Measurements from ENCODE around the gene DACT1.

DACT1 gene

GRCh38 chr14:58639842-58640484 lies 2.2 kb downstream of the DACT1 start:
- TF ChIP-seq, protein P1, sequence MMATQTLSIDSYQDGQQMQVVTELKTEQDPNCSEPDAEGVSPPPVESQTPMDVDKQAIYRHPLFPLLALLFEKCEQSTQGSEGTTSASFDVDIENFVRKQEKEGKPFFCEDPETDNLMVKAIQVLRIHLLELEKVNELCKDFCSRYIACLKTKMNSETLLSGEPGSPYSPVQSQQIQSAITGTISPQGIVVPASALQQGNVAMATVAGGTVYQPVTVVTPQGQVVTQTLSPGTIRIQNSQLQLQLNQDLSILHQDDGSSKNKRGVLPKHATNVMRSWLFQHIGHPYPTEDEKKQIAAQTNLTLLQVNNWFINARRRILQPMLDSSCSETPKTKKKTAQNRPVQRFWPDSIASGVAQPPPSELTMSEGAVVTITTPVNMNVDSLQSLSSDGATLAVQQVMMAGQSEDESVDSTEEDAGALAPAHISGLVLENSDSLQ (IDR thresholded peaks at IDR 0.05), result peak; percentile 32; the same call in 1 of the 2 replicates
- no peak for TF ChIP-seq HDGF (IDR thresholded peaks at IDR 0.05; ENCODE audit: borderline replicate concordance)
- peak; percentile 68 for DNase-seq (ENCODE audit: extremely low spot score)
- ChIA-PET POLR2A (no interaction called here), CTCF (interaction anchor here (0.6 to 2.4 kb wide), 9 partner anchors 32 to 484 kb away, joined by 3 to 13 read pairs (median 3); no protein-coding TSS in a partner anchor)

GRCh38 chr14:58640959-58641358 lies 3.2 kb downstream of the DACT1 start:
- ChIA-PET POLR2A (no interaction called here), CTCF (interaction anchor here (1.0 to 1.6 kb wide), 4 partner anchors 31 to 141 kb away, joined by 3 to 5 read pairs (median 4); no protein-coding TSS in a partner anchor)
- DNase-seq (ENCODE audit: extremely low spot score), result no peak
- no peak for TF ChIP-seq SP1 (IDR thresholded peaks at IDR 0.05)
- TF ChIP-seq, protein P1 (IDR thresholded peaks at IDR 0.05), result no peak
- no peak for TF ChIP-seq TARDBP (IDR thresholded peaks at IDR 0.05)
- no peak for TF ChIP-seq L3MBTL2 (conservative IDR thresholded peaks at IDR 0.05)
- TF ChIP-seq LEF1 (IDR thresholded peaks at IDR 0.05; ENCODE audit: borderline replicate concordance), result no peak
- no peak for TF ChIP-seq FOXA1 (IDR thresholded peaks at IDR 0.05)
- no peak for TF ChIP-seq ELF4 (IDR thresholded peaks at IDR 0.05)
- TF ChIP-seq ZNF384 (IDR thresholded peaks at IDR 0.05), result no peak
- TF ChIP-seq NFRKB (IDR thresholded peaks at IDR 0.05), result no peak
- TF ChIP-seq HDGF (IDR thresholded peaks at IDR 0.05; ENCODE audit: borderline replicate concordance), result no peak
- no peak for TF ChIP-seq SUZ12 (IDR thresholded peaks at IDR 0.05)

GRCh38 chr14:58641509-58641908 lies 3.7 kb downstream of the DACT1 start:
- TF ChIP-seq NFRKB (IDR thresholded peaks at IDR 0.05) (no peak), FOXK2 (IDR thresholded peaks at IDR 0.05) (no peak), ELF4 (IDR thresholded peaks at IDR 0.05) (no peak), LEF1 (IDR thresholded peaks at IDR 0.05; ENCODE audit: borderline replicate concordance) (no peak), ARNT (IDR thresholded peaks at IDR 0.05) (no peak), SUZ12 (IDR thresholded peaks at IDR 0.05) (no peak), SP1 (IDR thresholded peaks at IDR 0.05) (no peak), BHLHE40 (IDR thresholded peaks at IDR 0.05; ENCODE audit: borderline replicate concordance) (no peak), FOXM1 (IDR thresholded peaks at IDR 0.05; ENCODE audit: borderline replicate concordance) (no peak), L3MBTL2 (conservative IDR thresholded peaks at IDR 0.05) (no peak), CTBP1 (IDR thresholded peaks at IDR 0.05; ENCODE audit: borderline replicate concordance) (no peak), ZNF384 (IDR thresholded peaks at IDR 0.05) (no peak)
- TF ChIP-seq, protein P1 (IDR thresholded peaks at IDR 0.05), result no peak
- ChIA-PET CTCF (interaction anchor here (0.8 to 1.6 kb wide), 3 partner anchors 140 to 165 kb away, joined by 3 to 5 read pairs (median 4); no protein-coding TSS in a partner anchor), POLR2A (no interaction called here)
- no peak for DNase-seq (ENCODE audit: extremely low spot score)

GRCh38 chr14:58643366-58643765 lies 5.6 kb downstream of the DACT1 start:
- no peak for DNase-seq (ENCODE audit: extremely low spot score)
- ChIA-PET POLR2A (interaction anchor here (0.8 kb wide), 1 partner anchor 1606 kb away, joined by 3 read pairs; the partner anchor contains the start of gene PPM1A), CTCF (interaction anchor here (1.2 kb wide), 1 partner anchor 376 kb away, joined by 3 read pairs; no protein-coding TSS in a partner anchor)
- TF ChIP-seq ELF4 (IDR thresholded peaks at IDR 0.05) (no peak), NFRKB (IDR thresholded peaks at IDR 0.05) (no peak), CTBP1 (IDR thresholded peaks at IDR 0.05; ENCODE audit: borderline replicate concordance) (no peak), ARNT (IDR thresholded peaks at IDR 0.05) (no peak), LEF1 (IDR thresholded peaks at IDR 0.05; ENCODE audit: borderline replicate concordance) (no peak), SUZ12 (IDR thresholded peaks at IDR 0.05) (no peak), FOXM1 (IDR thresholded peaks at IDR 0.05; ENCODE audit: borderline replicate concordance) (no peak), ZNF384 (IDR thresholded peaks at IDR 0.05) (no peak), L3MBTL2 (conservative IDR thresholded peaks at IDR 0.05) (no peak), FOXA1 (IDR thresholded peaks at IDR 0.05) (no peak), FOXK2 (IDR thresholded peaks at IDR 0.05) (no peak), HDGF (IDR thresholded peaks at IDR 0.05; ENCODE audit: borderline replicate concordance) (no peak), SP1 (IDR thresholded peaks at IDR 0.05) (no peak), BHLHE40 (IDR thresholded peaks at IDR 0.05; ENCODE audit: borderline replicate concordance) (no peak), TARDBP (IDR thresholded peaks at IDR 0.05) (no peak)
- TF ChIP-seq, protein P1 (IDR thresholded peaks at IDR 0.05), result no peak

GRCh38 chr14:58645641-58646040 lies 7.9 kb downstream of the DACT1 start:
- ChIA-PET CTCF (no interaction called here), POLR2A (interaction anchor here (1.1 kb wide), 1 partner anchor 9 kb away, joined by 3 read pairs; no protein-coding TSS in a partner anchor)
- no peak for DNase-seq (ENCODE audit: extremely low spot score)
- no peak for TF ChIP-seq FOXM1 (IDR thresholded peaks at IDR 0.05; ENCODE audit: borderline replicate concordance)
- TF ChIP-seq TARDBP (IDR thresholded peaks at IDR 0.05), result no peak
- TF ChIP-seq L3MBTL2 (conservative IDR thresholded peaks at IDR 0.05), result no peak
- TF ChIP-seq CTBP1 (IDR thresholded peaks at IDR 0.05; ENCODE audit: borderline replicate concordance), result no peak
- TF ChIP-seq ELF4 (IDR thresholded peaks at IDR 0.05), result no peak
- TF ChIP-seq NFRKB (IDR thresholded peaks at IDR 0.05), result no peak
- TF ChIP-seq SUZ12 (IDR thresholded peaks at IDR 0.05), result no peak
- TF ChIP-seq FOXA1 (IDR thresholded peaks at IDR 0.05), result no peak
- TF ChIP-seq, protein P1 (IDR thresholded peaks at IDR 0.05), result no peak
- no peak for TF ChIP-seq SP1 (IDR thresholded peaks at IDR 0.05)
- no peak for TF ChIP-seq HDGF (IDR thresholded peaks at IDR 0.05; ENCODE audit: borderline replicate concordance)
- no peak for TF ChIP-seq FOXK2 (IDR thresholded peaks at IDR 0.05)
- TF ChIP-seq BHLHE40 (IDR thresholded peaks at IDR 0.05; ENCODE audit: borderline replicate concordance), result no peak
- TF ChIP-seq ARNT (IDR thresholded peaks at IDR 0.05), result no peak
- TF ChIP-seq LEF1 (IDR thresholded peaks at IDR 0.05; ENCODE audit: borderline replicate concordance), result no peak
- TF ChIP-seq ZNF384 (IDR thresholded peaks at IDR 0.05), result no peak
